SH-SY5Y (cell line): Measurements from ENCODE around the gene CRYBG2.

Experiments used
- GATA2 ChIP-seq: IDR thresholded peaks from 2 replicates; pipeline ENCODE4 v1.6.1; 2011; ENCODE audit warnings: mild to moderate bottlenecking, low read depth, low read length
- GATA3 ChIP-seq: IDR thresholded peaks from 2 replicates; pipeline ENCODE4 v1.6.1; 2011; ENCODE audit warnings: low read depth, mild to moderate bottlenecking, low read length, moderate library complexity

GRCh38 chr1:26357121-26357602, 3.2 kb upstream of the CRYBG2 start:
- TF ChIP-seq GATA3 (no peak), GATA2 (no peak)
